A172 (cell line): Measurements from ENCODE around the gene SORCS2. TPM values are rescaled to one million over a fixed set of nuclear protein-coding genes. Genes with fewer than 3 reads are reported as not detected.

Experiments used
- DNase-seq: peaks from one replicate; pipeline ENCODE4 v3.0.0-alpha.2; 2015; ENCODE audit warnings: low spot score
- total RNA-seq: library from RNA; depleted of rRNA; stranded (reverse); fragments of >200 nt; shearing (Covaris generic); gene quantifications from 2 replicates; pipeline ENCODE4 v1.2.3, GENCODE V29; 2014

SORCS2 gene
- total RNA-seq, 1 experiment from 2014 or later = 0.78 TPM

DNA sequence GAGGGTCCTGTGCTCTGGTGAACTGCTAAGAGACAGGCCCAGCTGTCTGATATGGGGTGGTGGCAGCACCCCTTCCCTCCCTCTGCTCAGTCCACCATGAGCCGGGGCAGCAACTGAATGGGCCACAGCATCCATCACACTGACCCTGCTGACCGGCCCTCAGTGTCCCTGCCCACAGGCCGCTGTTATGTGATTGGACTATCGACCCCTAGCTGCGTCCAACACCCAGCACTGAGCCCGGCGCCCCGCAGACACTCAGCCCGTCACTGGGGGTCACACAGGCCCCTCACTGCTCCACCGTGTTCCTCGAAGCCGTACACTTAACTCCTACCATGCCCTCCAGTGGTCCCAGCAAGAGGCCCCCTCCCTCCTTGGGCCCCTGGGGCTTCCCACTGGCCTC lies 331.2 kb downstream of the SORCS2 start:
- DNase-seq = no peak

DNA sequence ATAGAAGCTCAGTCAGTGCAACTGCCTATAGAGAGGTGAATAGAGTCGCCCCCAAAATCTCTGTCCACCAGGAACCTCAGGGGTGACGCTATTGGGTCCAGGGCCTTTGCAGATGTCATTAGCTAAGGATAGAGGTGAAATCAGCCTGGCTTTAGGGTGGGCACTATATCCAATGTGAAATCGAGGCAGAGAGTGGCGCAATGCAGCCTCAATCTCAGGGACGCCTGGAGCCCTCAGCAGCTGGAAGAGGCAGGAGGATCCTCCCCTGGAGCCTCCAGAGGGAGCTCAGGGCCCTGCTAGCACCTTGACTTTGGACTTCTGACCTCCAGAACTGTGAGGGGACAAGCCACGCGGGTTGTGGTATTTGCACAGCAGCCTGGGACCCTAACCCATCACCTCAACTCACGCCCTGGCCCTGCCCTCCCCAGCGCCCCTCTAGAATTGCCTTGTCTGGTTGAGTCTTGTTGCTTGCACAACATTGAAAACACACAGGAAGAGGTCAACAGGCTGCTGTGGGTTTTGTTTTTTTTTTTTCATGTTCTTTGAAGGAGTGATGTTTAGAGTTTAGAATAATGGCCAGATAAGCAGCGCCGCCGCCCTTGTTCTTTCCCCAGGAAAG lies 331.8 kb downstream of the SORCS2 start:
- no peak for DNase-seq

DNA sequence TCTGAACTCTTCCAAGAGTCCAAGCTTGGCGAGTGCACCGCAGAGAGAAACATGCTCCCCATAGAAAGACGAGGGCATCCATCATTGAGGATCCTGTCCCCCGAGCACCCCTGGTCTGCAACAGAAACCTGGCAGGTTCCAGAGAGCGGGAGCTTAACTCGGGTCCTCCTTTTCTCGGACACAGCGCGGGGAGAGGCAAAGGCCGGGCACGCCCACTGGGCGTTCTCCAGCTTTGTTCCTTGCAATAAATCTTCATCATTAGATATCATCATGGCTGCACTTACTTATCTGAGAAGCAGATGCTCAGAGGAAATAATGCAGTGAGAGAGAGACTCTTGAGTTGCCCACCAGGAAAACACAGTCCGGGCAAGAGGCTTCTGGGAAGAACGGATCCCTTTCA lies 332.5 kb downstream of the SORCS2 start:
- DNase-seq = no peak

DNA sequence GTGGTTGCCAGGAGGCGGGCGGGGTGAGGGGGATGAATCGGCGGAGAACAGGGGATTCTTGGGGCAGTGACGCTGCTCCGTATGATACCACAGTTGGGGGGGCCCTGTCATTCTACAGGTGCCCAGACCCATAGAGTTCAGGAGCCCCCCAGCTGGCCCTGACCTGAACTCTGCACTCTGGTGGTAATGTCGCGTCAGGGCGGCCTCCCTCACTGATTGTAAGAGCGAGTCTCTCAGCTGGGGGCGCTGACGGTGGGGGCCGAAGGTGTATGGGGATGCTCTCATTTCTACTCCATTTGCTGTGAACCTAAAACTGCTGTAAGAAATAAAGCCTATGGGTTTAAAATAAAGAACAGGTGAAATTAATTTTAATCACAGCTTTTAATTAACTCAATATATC lies 334.2 kb downstream of the SORCS2 start:
- DNase-seq = no peak

DNA sequence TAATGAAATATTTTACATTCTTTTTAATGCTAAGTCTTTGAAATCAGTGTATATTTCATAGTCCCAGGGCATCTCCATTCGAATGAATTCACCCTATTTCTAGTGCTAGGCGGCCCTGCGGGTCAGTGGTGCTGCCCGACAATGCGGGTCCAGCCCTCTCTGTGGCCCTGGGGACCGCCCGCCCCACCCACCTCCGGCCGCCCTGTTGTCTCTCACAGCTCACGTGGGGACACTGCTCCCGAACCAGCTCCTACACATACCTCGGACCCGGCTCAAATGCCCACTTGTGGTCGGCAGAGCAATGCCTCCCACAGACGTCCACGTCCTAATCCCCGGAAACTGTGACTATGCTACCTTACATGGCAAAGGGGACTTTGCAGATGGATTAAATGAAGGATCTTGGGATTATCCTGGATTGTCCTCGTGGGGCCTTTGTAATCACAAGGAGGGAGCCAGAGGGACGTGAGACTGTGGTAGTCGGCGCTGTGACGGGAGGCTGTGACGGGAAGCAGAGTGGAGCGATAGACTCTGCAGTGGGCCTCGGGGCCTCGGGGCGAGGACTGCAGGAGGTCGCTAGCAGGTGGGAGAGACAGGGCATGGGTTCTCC lies 334.7 kb downstream of the SORCS2 start:
- DNase-seq = no peak

DNA sequence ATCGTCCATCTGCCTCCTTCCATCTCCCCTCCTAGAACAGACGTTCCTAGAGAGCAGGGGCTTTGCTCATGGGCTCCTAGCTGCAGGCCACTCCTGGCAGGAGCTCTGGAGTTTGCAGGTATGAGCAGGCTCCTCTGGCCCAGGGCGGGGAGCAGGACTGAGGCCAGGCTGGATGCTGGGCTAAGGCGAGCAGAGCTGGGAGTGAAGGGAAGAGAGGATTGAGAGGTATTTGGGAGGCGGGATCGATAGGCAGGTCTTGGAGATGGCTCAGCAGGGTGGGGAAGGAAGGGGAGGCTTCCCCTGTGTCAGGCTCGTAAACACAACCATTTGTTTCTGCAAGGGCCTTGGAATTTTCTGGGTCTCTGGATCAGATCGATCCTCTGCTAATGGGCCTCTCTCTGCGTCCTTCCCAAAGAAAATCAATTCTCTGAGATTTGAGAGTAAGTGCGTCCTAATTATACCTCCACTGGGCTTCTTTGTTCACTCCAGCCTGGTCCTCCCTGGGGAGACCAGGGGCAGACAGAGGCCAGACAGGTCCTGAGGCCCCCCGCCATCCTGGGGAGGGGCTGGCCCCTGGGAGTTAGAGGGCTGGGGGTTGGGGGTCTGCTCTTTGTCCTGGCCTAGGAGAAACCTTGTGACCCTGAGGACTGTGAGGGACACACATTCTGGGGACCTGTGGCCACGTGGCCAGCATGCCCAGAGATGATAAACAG lies 337.2 kb downstream of the SORCS2 start:
- no peak for DNase-seq

DNA sequence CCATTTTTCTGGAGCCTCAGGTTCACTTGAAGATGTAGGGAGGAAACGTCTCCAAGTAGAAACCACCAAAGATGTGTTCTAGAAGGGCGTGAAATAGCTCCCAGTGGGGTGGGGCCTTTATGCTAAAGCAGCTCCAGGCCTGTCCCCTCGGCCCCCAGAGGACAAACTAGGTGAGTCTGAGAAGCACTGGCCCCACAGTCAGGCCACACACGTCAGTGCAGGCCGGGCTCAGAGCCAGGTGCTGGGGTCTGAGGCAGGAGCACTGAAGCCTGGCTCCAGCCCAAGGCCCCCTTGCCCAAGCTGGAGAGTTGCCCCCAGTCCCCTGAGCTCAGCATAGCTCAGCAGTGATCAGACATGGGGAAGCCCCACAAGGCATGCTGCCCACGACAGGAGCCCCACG lies 337.7 kb downstream of the SORCS2 start:
- DNase-seq = no peak

DNA sequence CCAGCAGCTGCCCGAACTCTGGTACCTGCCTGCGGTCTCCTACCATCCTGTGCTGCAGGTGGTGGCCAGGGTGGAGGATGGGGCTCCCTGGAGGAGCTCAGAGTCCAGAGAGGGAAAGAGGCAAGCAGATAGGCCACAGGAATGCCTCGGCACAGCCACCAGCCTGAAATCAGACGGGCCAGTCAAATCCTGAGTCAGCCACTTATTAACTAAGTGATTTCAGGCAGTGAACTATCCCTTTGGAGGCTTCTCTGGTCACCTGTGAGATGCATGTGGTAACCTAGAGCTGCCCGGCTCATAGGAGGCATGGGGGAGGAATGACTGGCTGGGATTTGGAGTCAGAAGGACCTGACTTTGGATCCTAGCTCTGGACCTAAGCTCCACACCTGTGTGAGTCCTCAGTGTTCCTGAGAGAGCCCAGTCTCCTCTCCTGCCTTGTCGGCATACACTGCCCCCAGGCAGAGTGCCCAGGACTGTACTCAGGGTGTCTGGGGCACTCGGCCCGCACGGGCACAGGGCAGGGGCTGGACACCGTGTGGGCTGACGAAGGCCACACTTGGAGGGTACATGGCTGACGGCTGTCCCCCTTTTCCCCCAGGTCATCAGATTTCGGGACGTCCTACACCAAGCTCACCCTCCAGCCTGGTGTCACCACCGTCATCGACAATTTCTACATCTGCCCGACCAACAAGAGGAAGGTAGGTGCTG lies 338.7 kb downstream of the SORCS2 start:
- DNase-seq = no peak

DNA sequence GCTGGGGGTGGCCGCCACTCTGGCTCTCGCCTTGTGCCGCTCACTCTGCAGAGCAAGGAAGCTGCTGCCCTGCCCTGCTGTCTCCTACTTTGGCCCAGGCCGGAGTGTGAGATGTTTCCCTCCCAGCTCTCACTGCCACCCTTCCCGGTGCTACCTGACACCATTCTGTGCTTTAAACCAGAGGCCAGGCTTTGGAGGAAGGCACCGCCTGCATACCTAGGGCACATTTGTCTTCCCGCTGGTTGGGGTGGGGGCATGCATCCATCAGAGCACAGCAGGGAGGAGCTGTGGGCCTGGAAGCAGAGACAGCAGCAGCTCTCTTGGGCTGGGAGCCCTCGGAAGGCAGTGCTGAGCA lies 339.3 kb downstream of the SORCS2 start:
- no peak for DNase-seq

DNA sequence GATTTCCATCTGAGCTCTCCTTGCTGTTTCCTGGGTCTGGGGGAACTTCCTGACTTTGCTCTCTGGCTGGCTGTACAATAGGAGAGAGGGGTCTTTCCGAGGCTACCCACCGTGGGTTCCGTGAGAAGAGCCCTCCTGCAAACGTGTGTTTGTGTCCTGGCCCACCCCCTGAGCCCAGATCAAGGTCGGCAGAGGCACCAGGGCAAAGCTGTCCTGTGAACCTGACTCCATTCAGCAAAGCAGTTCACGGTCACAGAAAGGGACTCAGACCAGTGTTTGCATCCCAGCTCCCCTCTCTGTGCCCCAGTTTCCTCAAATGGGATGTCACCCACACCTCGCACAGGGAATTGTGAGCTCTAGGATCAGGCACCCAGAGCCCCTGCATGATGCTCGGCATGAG lies 339.7 kb downstream of the SORCS2 start:
- no peak for DNase-seq

DNA sequence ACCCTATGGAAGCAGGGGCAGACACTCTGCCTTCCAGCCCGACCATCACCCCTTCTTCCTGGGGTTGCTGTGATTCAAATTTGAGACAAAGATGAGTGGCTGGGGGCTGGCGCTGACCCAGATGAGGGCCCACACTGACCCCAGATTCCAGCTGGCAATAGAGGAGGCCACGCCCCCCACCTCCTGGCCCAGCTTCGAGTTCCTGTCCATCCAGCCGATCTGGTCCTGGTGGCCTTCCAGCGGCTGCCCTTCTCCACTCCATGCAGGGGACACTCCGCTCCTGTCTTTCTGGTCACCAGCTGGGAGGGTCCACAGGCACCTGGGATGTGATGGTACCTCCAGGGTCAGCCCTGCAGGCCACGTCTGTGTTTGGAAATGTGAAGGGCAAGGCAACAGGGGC lies 340.9 kb downstream of the SORCS2 start:
- no peak for DNase-seq

DNA sequence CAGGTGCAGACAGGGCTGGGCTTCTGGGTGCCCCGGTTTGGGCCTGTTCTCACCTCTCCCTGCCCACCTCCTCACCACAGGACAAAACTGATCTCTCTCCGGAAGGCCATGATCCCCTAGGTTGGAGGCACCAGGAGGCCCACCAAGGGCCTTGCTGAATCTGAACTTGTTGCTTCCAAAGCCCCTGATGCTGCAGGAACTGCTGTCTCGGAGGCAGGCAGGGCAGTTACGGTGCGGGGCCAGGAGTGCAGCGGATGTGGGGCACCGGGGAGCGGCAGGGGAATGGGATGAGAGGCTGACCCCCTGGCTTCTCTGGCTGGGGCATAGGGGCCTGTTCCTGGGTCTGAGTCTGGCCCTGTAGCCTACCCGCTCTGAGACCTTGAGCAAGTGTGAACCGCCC lies 342.8 kb downstream of the SORCS2 start:
- DNase-seq = no peak

DNA sequence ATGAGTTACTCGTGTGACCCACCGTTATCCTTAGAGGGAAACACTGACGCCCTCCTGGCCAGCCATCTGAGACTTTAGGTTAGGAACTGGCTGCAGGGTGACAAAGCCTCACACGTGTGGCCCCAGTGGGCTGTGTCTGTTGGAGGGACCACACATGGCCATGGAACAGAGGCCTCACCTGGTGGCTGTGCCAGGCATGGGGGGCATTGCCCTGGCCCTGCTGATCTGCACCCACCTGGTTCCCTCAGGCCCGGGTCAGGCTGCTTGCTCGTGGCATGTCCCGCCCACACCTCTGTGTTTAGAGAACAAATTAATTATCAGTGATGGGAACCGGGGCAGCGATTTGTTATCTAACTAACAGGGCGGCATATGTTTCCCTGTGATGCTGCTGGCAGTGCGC lies 343.3 kb downstream of the SORCS2 start:
- DNase-seq = no peak

DNA sequence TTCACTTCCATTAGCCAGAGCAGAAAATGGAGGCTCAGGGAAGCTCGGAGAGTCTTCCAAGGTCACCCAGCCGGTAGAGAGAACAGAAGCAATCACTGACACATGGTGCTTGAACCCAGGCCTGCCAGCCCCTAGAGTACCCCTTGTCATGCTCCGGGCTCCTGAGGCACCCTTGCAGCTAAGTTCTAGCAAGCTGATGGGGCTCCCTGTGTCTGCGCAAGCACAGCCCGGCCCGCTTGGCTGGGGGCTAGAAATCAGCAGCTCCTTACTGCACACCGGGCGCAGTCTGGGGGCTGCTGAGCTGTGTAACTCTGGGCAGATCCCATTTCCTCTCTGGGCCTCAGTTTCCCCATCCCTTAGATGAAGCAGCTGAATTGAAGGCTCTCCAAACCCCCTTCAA lies 344.5 kb downstream of the SORCS2 start:
- no peak for DNase-seq

DNA sequence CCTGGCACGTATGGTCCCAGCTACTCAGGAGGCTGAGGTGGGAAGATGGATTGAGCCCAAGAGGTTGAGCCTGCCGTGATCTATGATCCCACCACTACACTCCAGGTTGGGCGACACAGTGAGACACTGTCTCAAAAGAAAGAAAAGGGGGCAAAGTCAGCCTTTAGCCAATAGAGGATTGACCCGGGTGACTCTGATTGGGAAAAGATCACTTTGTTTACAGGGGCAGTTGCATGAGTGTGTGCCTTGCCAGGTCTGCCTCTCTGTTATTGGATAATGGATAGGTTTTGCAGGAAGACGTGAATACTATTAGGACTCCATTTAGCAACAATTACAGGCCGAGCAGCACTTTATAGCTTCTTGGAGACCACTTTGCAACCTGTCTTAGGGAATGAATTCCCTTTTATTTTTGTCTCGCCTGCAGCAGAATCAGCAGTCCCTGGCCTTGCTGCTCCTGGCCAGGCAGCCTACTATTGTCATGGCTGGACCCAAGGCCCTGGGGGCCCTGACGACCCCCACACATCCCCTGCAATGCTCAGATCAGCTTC lies 345.6 kb downstream of the SORCS2 start:
- DNase-seq = no peak

DNA sequence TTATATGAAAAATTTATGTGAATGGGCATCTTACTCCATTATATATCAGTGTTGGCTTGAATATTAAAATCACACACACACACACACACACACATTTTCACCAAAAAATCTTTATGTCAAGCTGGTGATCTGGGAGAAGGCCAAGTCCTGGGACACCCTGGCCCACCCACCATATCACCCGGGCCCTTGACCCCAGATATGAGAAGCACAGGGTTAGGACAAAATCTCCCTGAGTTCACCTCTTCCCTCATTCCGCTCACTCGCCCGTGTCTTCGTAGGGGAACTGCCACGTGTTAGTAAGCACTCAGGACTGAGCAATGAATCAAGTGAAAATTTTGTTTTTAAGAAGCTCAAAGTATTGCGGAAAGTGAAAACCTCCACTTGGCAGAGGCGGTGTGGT lies 346.2 kb downstream of the SORCS2 start:
- DNase-seq = no peak

DNA sequence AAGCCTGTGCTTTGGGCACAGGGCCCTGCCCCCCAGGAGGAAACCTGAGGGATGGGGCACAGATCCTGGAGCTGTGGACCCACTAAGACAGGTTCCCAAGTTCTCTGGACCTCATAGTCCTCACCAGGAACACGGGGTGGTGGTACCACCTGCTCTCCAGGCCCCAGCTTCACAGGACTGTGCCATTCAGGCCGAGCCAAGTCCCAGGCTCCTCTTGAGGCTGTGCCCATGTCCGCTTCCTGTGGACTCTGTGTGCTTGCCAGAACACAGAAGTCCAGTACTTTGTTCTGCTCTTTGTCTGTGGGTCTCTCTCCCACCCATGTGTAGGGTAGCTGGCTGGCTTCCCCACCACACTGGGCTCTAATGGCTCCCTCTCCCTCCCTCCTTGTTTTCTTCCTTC lies 346.8 kb downstream of the SORCS2 start:
- DNase-seq = no peak

DNA sequence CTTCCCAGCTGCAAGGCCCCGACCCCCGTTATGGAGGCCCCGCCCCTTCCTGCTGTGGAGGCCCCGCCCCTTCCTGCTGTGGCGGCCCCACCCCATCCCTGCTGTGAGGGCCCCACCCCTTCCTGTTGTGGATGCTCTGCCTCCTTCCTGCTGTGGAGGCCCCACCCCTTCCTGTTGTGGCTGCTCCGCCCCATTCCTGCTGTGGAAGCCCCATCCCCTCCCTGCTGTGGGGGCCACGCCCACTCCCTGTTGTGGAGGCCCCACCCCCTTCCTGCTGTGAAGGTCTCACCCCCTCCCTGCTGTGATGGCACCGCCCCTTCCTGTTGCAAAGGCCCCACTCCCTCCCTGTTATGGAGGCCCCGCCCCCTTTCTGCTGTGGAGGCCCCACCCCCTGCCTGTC lies 347.3 kb downstream of the SORCS2 start:
- peak; percentile 87 for DNase-seq

DNA sequence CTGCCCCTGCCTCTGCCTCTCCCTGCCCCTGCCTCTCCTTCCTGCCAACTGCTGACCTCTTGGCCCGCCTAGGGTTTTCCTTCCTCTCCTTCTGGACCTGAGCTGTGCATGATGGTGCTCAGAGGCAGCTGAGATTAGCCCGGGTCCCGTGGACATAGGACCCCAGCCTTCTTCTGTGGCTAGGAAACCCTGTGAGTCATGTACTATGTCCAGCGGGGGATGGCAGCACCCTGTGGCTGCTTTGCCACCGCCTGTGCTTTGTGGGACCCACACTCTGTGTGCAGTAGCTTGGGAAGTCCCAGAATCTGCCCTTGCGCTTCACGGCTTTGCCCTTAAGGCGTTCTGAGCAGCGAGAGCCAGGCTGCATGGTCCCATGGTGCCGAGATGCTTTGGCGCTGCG lies 347.9 kb downstream of the SORCS2 start:
- peak; percentile 46 for DNase-seq

DNA sequence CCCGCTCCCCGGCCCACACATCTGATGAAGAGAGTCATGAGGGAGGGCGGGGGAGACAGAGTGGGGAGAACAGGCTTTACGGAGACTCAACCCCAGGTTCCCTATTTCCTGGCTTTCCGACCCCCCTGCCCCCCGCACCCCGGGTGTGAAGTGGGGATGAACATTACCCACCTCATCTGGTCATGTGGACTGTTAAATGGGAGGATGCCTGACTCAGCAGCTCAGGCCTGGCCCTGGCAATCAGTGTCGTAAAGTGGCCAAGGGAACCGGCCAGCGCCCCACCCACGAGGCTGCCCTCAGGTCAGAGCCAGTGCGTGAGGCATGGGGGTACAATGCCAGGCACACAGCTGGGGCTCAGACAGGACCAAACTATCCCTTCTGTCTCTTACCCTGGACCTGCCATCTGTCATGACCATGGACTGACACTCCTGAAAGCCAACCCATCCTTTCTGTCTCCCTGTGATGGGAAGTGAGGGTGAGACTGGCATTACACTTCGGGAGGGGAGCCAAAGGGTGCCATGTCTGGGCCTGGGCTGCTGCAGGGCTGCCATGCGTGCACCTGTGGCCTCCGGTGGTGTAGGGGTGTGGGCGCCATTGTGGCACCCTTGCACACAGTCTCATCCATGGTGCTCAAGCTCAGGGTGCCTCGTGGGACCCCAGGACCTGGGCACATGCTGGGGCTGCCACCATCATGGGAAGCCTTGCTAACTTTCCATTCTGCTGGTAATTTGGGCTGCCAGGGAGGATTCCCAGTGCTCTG lies 348.5 kb downstream of the SORCS2 start:
- DNase-seq = no peak

DNA sequence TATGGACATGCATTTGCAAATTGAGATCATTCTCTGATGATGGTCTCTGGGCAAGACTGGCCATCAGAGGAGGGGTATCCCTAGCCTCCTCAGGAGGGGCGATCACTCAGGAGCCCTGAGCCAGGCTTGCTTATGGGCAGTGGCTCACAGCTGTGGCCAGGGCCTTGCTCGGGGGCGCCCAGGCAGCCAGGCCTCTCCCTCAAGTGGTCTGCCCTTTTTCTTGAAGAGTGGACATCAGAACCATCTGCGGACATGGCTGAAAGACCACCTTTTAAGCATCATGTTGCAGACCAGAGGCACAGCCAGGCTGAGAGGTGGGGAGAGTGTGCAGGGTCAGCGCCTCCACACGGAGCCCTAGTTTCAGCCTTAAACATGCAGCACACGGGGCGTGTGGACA lies 349.1 kb downstream of the SORCS2 start:
- no peak for DNase-seq

DNA sequence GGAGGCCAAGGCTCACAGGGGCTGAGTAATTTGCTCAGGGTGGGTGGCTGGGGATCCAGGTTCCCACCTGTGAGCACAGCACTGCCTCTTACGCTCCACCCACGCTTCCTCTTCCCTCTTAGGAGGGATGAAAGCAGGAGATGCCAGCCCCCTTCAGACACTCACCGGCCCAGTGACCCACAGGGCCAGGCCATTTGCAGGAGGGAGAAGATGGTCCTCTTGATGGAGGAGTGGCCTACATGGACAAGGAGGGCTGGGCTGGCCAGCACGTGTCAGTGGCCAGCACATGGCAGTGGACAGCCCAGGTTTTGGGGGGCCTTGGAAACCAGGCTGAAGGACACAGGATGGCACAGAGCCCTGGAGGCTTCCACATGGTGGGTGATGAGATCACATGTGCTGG lies 350.4 kb downstream of the SORCS2 start:
- DNase-seq = no peak
